ENCODE measurements around the gene KRTAP1-5.

The KRTAP1-5 gene

GRCh38 chr17:41019415-41019814, 7.6 kb downstream of the KRTAP1-5 start:
- no peak for DNase-seq (ENCODE audit: low read depth)
- TF ChIP-seq, protein P1, sequence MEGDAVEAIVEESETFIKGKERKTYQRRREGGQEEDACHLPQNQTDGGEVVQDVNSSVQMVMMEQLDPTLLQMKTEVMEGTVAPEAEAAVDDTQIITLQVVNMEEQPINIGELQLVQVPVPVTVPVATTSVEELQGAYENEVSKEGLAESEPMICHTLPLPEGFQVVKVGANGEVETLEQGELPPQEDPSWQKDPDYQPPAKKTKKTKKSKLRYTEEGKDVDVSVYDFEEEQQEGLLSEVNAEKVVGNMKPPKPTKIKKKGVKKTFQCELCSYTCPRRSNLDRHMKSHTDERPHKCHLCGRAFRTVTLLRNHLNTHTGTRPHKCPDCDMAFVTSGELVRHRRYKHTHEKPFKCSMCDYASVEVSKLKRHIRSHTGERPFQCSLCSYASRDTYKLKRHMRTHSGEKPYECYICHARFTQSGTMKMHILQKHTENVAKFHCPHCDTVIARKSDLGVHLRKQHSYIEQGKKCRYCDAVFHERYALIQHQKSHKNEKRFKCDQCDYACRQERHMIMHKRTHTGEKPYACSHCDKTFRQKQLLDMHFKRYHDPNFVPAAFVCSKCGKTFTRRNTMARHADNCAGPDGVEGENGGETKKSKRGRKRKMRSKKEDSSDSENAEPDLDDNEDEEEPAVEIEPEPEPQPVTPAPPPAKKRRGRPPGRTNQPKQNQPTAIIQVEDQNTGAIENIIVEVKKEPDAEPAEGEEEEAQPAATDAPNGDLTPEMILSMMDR (IDR thresholded peaks at IDR 0.05; ENCODE audit: insufficient read depth, low read depth, low read length, missing control alignments): no peak
- H3K4me3 ChIP-seq (ENCODE audit: low read depth, low read length): no peak overlapping the region

GRCh38 chr17:41018541-41018940, 8.5 kb downstream of the KRTAP1-5 start:
- TF ChIP-seq, protein P1 (IDR thresholded peaks at IDR 0.05; ENCODE audit: insufficient read depth, low read depth, low read length, missing control alignments): no peak
- no peak overlapping the region for H3K4me3 ChIP-seq (ENCODE audit: low read depth, low read length)
- no peak for DNase-seq (ENCODE audit: low read depth)

- no peak for DNase-seq (ENCODE audit: low read depth)
- TF ChIP-seq, protein P1 (IDR thresholded peaks at IDR 0.05; ENCODE audit: insufficient read depth, low read depth, low read length, missing control alignments): no peak
- H3K4me3 ChIP-seq (ENCODE audit: low read depth, low read length): no peak overlapping the region
These were observed 10.3 kb downstream of the KRTAP1-5 start for GRCh38 chr17:41016578-41017215.

DNA sequence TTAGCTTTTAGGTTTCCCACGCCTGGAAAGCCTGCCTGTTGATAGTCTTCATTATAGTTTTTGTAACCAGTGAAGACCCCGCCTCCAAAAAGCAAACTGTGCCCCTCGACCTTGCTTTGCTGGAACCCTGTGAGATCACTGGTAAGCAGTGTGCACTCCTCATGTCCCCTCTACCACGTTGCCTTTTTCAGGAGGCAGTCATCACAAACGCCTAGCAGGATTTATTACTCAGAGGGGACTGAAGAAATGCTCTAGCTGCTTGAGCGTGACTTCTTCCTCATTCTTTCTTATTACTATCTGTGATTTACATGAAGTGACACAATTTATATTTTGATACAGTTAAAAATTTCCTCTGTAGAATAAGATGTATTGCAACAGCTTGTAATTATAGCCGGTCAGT, 11.6 kb downstream of the KRTAP1-5 start:
- DNase-seq (ENCODE audit: low read depth): no peak
- TF ChIP-seq, protein P1 (IDR thresholded peaks at IDR 0.05; ENCODE audit: insufficient read depth, low read depth, low read length, missing control alignments): no peak
- H3K4me3 ChIP-seq (ENCODE audit: low read depth, low read length): no peak overlapping the region

GRCh38 chr17:41013606-41014005, 13.4 kb downstream of the KRTAP1-5 start:
- H3K4me3 ChIP-seq (ENCODE audit: low read depth, low read length): no peak overlapping the region
- TF ChIP-seq, protein P1 (IDR thresholded peaks at IDR 0.05; ENCODE audit: insufficient read depth, low read depth, low read length, missing control alignments): no peak
- DNase-seq (ENCODE audit: low read depth): no peak

DNA sequence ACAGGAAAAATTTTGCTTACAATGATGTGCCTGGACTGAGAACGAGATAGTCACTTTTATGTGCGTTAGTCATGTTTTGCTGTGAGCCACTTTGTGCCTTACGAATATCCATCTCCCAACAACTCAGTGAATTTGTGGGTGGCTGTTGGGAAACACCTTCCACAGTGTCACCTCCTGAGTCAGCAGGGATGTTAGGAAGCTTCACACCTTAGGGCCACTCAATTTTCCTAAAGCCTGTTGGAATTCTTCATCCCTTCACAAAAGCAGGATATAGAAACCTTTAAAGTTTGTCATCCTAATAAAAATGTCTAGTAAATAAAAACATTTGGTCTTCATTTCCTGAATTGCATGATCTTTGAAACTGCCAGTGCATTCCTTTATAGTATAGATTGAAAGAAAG, 13.8 kb downstream of the KRTAP1-5 start:
- H3K4me3 ChIP-seq (ENCODE audit: low read depth, low read length): no peak overlapping the region
- TF ChIP-seq, protein P1 (IDR thresholded peaks at IDR 0.05; ENCODE audit: insufficient read depth, low read depth, low read length, missing control alignments): no peak
- DNase-seq (ENCODE audit: low read depth): no peak

All from GM12865 (cell line).